ENCODE results near the gene FANCC. TPM values are rescaled to one million over a fixed set of nuclear protein-coding genes. Genes with fewer than 3 reads are reported as not detected.
A peak's percentile ranks its signal among the peaks of the same experiment; 100 is the strongest.
"Not testable (repeated sequence)": the region's sequence is repeated elsewhere in the genome, so short reads cannot be mapped to it uniquely, and the experiment has no call there.

The FANCC gene
- total RNA-seq, 1 donor from 2014 or later = 7.9 TPM

GRCh38 chr9:95273369-95274022 is 44.0 kb downstream of the FANCC start:
- Histone ChIP-seq H3K9me3 (ENCODE audit: insufficient read depth, low read depth, low read length) (no peaks in the 10 kb centered on the region), H3K4me1 (ENCODE audit: insufficient read depth, low read length) (no peaks in the 10 kb centered on the region), H3K27me3 (ENCODE audit: insufficient read depth, low read length) (no peaks in the 10 kb centered on the region), H3K79me2 (ENCODE audit: insufficient read depth, low read length) (no peaks in the 10 kb centered on the region), H3K9ac (ENCODE audit: low read length) (no peak overlapping the region), H3K4me3 (ENCODE audit: insufficient read depth, low read depth, low read length) (no peak overlapping the region), H3K36me3 (ENCODE audit: insufficient read depth, low read length) (no peaks in the 10 kb centered on the region), H2AFZ (ENCODE audit: low read depth, low read length) (no peak overlapping the region), H3K4me2 (ENCODE audit: low read length) (no peak overlapping the region), H4K20me1 (ENCODE audit: insufficient read depth, low read length) (peaks cover 10% of the 10 kb centered on the region), H3K27ac (ENCODE audit: low read depth, low read length) (no peak overlapping the region)
- Mint-ChIP-seq H3K9me3 (ENCODE audit: unreplicated experiment) (no peaks in the 10 kb centered on the region), H3K27me3 (ENCODE audit: low read depth, unreplicated experiment) (no peaks in the 10 kb centered on the region), H3K4me3 (ENCODE audit: unreplicated experiment) (no peak overlapping the region), H3K36me3 (ENCODE audit: low read depth, unreplicated experiment) (no peaks in the 10 kb centered on the region), H3K27ac (ENCODE audit: unreplicated experiment) (no peak overlapping the region), H3K4me1 (ENCODE audit: low read depth, unreplicated experiment) (peaks cover 9% of the 10 kb centered on the region)
- DNase-seq (ENCODE audit: low read depth) = no peak
- TF ChIP-seq CTCF (IDR thresholded peaks at IDR 0.05; ENCODE audit: insufficient read depth, low read depth, low read length) = no peak
- TF ChIP-seq EZH2 (IDR thresholded peaks at IDR 0.05; ENCODE audit: insufficient read depth, low read length) = no peak
- FAIRE-seq = no peak

GRCh38 chr9:95272830-95273229 is 44.7 kb downstream of the FANCC start:
- peaks cover 10% of the 10 kb centered on the region for H4K20me1 ChIP-seq (ENCODE audit: insufficient read depth, low read length)
- no peak overlapping the region for H3K9ac ChIP-seq (ENCODE audit: low read length)
- H3K4me3 ChIP-seq (ENCODE audit: insufficient read depth, low read depth, low read length) = no peak overlapping the region
- H2AFZ ChIP-seq (ENCODE audit: low read depth, low read length) = no peak overlapping the region
- H3K27ac ChIP-seq (ENCODE audit: low read depth, low read length) = no peak overlapping the region
- H3K9me3 Mint-ChIP-seq (ENCODE audit: unreplicated experiment) = no peaks in the 10 kb centered on the region
- H3K27me3 Mint-ChIP-seq (ENCODE audit: low read depth, unreplicated experiment) = no peaks in the 10 kb centered on the region
- no peak overlapping the region for H3K4me2 ChIP-seq (ENCODE audit: low read length)
- H3K9me3 ChIP-seq (ENCODE audit: insufficient read depth, low read depth, low read length) = no peaks in the 10 kb centered on the region
- no peaks in the 10 kb centered on the region for H3K79me2 ChIP-seq (ENCODE audit: insufficient read depth, low read length)
- DNase-seq (ENCODE audit: low read depth) (no peak), FAIRE-seq (no peak)
- no peaks in the 10 kb centered on the region for H3K36me3 Mint-ChIP-seq (ENCODE audit: low read depth, unreplicated experiment)
- H3K4me3 Mint-ChIP-seq (ENCODE audit: unreplicated experiment) = no peak overlapping the region
- TF ChIP-seq EZH2 (IDR thresholded peaks at IDR 0.05; ENCODE audit: insufficient read depth, low read length) = no peak
- H3K27me3 ChIP-seq (ENCODE audit: insufficient read depth, low read length) = no peaks in the 10 kb centered on the region
- no peak overlapping the region for H3K27ac Mint-ChIP-seq (ENCODE audit: unreplicated experiment)
- no peaks in the 10 kb centered on the region for H3K4me1 ChIP-seq (ENCODE audit: insufficient read depth, low read length)
- peaks cover 9% of the 10 kb centered on the region for H3K4me1 Mint-ChIP-seq (ENCODE audit: low read depth, unreplicated experiment)
- no peaks in the 10 kb centered on the region for H3K36me3 ChIP-seq (ENCODE audit: insufficient read depth, low read length)

- Histone ChIP-seq H4K20me1 (ENCODE audit: insufficient read depth, low read length) (peaks cover 7% of the 10 kb centered on the region), H3K4me1 (ENCODE audit: insufficient read depth, low read length) (no peaks in the 10 kb centered on the region), H3K9ac (ENCODE audit: low read length) (no peak overlapping the region), H3K27ac (ENCODE audit: low read depth, low read length) (no peak overlapping the region), H3K27me3 (ENCODE audit: insufficient read depth, low read length) (no peaks in the 10 kb centered on the region), H3K36me3 (ENCODE audit: insufficient read depth, low read length) (no peaks in the 10 kb centered on the region), H3K9me3 (ENCODE audit: insufficient read depth, low read depth, low read length) (no peaks in the 10 kb centered on the region), H3K4me2 (ENCODE audit: low read length) (no peak overlapping the region), H3K79me2 (ENCODE audit: insufficient read depth, low read length) (no peaks in the 10 kb centered on the region), H3K4me3 (ENCODE audit: insufficient read depth, low read depth, low read length) (no peak overlapping the region), H2AFZ (ENCODE audit: low read depth, low read length) (no peak overlapping the region)
- FAIRE-seq = no peak
- no peak overlapping the region for H3K27ac Mint-ChIP-seq (ENCODE audit: unreplicated experiment)
- TF ChIP-seq EZH2 (IDR thresholded peaks at IDR 0.05; ENCODE audit: insufficient read depth, low read length) (no peak), CTCF (IDR thresholded peaks at IDR 0.05; ENCODE audit: insufficient read depth, low read depth, low read length) (no peak)
- no peaks in the 10 kb centered on the region for H3K9me3 Mint-ChIP-seq (ENCODE audit: unreplicated experiment)
- no peaks in the 10 kb centered on the region for H3K36me3 Mint-ChIP-seq (ENCODE audit: low read depth, unreplicated experiment)
- H3K4me1 Mint-ChIP-seq (ENCODE audit: low read depth, unreplicated experiment) = peaks cover 9% of the 10 kb centered on the region
- no peak for DNase-seq (ENCODE audit: low read depth)
- no peaks in the 10 kb centered on the region for H3K27me3 Mint-ChIP-seq (ENCODE audit: low read depth, unreplicated experiment)
- H3K4me3 Mint-ChIP-seq (ENCODE audit: unreplicated experiment) = no peak overlapping the region
Measured at GRCh38 chr9:95270790-95271189, 46.7 kb downstream of the FANCC start.

GRCh38 chr9:95269803-95270773 is 47.4 kb downstream of the FANCC start:
- not testable (repeated sequence) for H3K27me3 ChIP-seq (ENCODE audit: insufficient read depth, low read length)

More at GRCh38 chr9:95269803-95270773, 47.4 kb downstream of the FANCC start:
- not testable (repeated sequence) for H3K9me3 ChIP-seq (ENCODE audit: insufficient read depth, low read depth, low read length); H3K79me2 ChIP-seq (ENCODE audit: insufficient read depth, low read length); H3K4me2 ChIP-seq (ENCODE audit: low read length); H3K27me3 Mint-ChIP-seq (ENCODE audit: low read depth, unreplicated experiment); H3K4me1 Mint-ChIP-seq (ENCODE audit: low read depth, unreplicated experiment); H2AFZ ChIP-seq (ENCODE audit: low read depth, low read length); H3K9ac ChIP-seq (ENCODE audit: low read length); H3K27ac ChIP-seq (ENCODE audit: low read depth, low read length); DNase-seq (ENCODE audit: low read depth); H3K9me3 Mint-ChIP-seq (ENCODE audit: unreplicated experiment); H3K4me3 ChIP-seq (ENCODE audit: insufficient read depth, low read depth, low read length); H3K36me3 Mint-ChIP-seq (ENCODE audit: low read depth, unreplicated experiment); H3K4me3 Mint-ChIP-seq (ENCODE audit: unreplicated experiment); H3K36me3 ChIP-seq (ENCODE audit: insufficient read depth, low read length); H3K4me1 ChIP-seq (ENCODE audit: insufficient read depth, low read length); FAIRE-seq; H4K20me1 ChIP-seq (ENCODE audit: insufficient read depth, low read length)
- H3K27ac Mint-ChIP-seq (ENCODE audit: unreplicated experiment) = peak overlapping the region; percentile 41
